GM18861 (cell line): Measurements from ENCODE around the gene ATP5PD.

Experiments used
- ATAC-seq: cut with Tn5 transposase; IDR thresholded peaks from one replicate; pipeline ENCODE4 v1.9.1; 2021; ENCODE audit not compliant: unreplicated experiment

Gene ATP5PD

DNA sequence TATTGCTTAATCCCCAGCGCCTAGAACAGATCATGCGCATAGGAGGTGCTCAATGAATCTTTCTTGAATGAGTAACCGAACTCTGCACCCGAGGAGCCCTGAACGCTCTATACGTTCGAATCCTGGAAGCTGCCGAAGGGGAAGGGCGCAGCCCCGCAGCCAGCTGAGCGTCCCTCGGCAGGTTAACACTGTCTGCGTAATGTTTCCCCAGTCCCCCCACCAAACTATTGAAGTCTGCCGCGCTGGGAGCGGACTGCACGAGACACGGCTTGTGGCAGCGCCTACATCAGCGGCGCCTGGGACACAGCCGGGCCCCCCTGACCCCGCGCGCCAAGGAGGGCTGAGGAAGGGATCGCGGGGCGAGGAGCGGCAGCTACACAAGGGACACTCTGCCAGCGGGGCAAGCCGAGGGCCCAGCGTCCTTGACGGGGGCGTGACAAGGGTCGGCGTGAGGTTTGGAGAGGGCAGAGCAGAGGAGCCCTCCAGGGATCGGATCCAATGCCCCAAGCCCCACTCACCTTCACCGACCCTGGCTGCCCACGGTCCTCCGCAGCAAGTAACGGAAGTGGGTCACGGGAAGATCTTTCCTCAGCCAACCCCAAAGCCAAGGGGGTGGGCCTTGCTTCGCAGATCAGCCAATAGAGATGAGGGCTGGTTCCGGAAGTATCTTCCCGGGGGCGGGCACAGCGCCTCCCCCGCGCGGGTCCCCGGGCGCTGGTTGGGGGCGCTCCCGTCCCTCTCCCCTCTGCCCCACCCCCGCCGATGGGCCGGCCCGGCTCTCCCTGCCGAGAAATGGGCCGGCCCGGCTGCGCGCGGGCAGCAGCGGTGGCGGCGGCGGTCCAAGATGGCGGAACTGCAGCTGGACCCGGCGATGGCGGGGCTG, at the start of gene ATP5PD, which contains the start of gene KCTD2:
Gene ATP5PD, minus strand, starts transcription at position 563 of the 883 bp plus-strand sequence. CDS start 4,319 bp downstream, outside the sequence.
Gene KCTD2, plus strand, starts transcription at position 819 of the 883 bp plus-strand sequence. Its CDS starts 26 bp downstream, at position 845.
- peak; percentile 91 for ATAC-seq

DNA sequence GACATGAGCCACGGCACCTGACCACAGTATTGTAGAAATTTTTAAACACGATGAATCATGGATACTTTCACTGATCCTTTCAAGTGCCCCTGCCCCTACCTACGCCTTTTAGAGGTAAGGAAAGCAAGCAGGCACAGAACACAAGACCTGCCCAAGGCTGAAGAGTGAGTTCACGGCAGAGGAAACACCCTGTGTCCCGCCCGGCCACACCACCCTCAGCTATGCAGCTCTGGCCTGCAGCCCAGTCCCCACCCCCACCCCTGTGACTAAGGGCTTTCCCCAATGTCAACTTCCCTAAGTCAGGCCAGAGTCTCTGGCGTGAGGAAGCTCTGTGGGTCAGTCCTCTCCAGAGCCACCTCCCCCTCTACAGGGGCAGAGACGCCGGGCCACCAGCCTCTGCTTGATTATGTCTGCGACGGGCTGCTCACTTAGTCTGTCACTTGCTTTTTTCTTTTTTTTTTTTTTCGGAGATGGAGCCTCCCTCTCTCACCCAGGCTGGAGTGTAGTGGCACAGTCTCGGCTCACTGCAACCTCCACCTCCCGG, 49.4 kb upstream of the ATP5PD start:
- ATAC-seq: no peak

DNA sequence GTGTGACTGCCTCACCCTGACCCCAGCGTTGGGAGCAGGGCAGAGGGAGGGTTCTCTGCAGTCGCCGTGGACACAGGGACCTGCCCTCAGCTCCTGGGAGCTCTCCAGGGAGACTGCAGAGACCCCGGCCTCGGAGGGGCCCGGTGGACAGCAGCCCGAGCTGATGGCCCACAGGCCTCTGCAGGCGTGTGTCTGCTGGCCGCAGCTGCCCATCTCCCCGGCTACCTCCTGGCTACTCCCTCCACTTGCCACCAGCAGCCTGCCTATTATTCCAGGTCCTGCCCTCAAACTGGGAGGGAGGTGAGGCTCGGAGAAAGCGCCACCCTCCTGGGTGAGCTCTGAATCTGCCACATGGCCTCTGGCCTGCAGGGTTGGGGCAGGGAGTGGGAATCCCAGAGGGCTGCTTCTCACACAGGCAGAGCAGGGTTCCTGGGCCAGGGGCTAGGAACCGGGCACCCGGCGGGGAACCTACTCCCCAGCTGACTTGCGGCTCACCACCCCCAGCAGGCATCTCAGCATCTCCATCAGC, 48.2 kb upstream of the ATP5PD start:
- ATAC-seq: no peak

DNA sequence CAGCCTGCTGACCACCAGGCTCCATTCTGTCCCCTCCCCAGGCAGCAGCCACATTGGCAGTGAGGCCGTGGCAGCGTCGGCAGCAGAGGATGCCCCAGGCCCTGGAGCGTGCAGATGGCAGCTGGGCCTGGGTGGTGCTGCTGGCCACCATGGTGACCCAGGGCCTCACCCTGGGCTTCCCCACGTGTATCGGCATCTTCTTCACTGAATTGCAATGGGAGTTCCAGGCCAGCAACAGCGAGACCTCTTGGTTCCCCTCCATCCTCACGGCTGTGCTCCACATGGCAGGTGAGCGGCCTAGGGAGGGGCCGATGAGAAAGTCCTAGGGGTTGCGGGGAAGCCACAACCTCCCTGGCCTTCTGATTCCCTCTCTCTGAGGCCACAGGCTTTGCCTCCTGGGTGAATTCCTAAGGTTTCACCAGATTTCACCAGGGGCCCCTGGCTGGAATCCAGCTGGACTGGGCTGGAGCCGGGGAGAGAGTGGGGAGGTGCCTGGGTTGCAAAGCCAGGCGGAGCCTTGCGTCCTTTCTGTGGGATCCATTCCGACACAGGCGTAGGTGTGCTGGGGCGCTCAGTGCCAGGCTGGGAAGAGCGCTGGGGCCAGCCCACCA, 46.9 kb upstream of the ATP5PD start:
- no peak for ATAC-seq

DNA sequence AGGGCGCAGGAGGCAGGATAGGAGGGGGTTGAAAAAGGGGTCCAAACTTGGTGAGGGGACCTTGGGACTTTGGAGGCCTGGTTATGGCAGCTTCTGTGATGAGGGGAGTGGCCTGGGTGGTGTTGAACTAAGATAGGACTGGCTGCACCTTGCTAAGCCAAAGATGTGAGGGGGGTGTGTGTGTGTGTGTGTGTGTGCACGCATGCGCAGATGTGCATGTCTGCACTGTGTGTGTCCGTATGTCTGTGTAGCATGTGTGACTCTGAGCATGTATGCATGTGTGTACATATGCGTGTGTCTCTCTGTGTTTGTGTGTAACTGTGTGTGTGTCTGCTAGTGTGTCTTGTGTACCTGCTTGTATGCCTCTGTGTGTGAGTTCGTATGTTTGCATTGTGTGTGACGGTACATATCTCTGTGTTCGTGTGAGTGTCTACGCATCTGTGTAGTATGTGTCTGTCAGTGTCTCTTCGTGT, 45.1 kb upstream of the ATP5PD start:
- ATAC-seq: no peak

DNA sequence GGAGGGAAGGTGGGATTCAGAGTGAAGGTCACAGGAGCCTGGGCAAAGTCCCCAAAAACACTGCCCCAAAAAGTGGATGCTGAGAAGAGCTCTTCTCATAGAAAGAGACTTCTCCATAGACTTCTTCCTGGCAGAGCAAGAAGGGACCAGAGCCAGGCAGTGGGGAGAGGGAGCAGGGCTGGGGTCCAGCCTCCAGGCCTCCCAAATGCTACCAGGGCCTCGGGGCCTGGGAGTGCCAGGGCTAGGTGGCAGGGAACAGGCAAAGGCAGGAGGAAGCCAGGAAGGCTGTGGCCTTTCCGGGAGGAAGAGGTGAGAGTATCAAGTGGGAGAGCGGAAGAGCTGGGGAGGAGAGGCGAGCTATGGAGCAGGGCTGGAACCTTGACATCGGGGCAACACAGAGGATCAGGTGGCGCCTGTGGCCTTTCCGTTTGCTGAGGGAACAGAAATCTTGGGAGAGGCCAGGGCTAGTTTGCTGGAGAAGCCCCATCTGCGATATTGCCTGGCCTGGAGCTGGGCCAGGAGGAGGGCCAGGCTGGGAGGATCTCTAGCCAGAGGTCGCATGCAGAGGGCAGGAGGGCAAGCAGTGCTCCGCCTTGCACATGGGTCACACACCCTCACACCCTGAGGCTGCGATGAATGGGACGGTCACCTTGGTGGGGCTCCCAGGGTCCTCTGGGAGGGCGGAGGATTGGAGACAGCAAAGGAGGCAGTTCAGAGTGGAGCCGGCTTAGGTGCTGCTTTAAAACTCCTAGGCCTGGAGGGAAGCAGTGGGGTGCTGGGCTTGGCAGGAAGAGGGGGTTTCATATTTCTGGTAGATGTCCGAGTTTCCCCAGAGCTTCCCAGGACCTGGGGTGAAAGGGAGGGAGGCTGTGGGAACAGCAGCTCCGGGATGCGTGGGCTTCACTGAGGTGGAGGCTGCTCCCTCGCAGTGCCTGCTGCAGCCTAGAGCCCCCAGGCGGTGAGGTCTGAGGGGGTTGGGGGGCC, 44.4 kb upstream of the ATP5PD start:
- no peak for ATAC-seq

DNA sequence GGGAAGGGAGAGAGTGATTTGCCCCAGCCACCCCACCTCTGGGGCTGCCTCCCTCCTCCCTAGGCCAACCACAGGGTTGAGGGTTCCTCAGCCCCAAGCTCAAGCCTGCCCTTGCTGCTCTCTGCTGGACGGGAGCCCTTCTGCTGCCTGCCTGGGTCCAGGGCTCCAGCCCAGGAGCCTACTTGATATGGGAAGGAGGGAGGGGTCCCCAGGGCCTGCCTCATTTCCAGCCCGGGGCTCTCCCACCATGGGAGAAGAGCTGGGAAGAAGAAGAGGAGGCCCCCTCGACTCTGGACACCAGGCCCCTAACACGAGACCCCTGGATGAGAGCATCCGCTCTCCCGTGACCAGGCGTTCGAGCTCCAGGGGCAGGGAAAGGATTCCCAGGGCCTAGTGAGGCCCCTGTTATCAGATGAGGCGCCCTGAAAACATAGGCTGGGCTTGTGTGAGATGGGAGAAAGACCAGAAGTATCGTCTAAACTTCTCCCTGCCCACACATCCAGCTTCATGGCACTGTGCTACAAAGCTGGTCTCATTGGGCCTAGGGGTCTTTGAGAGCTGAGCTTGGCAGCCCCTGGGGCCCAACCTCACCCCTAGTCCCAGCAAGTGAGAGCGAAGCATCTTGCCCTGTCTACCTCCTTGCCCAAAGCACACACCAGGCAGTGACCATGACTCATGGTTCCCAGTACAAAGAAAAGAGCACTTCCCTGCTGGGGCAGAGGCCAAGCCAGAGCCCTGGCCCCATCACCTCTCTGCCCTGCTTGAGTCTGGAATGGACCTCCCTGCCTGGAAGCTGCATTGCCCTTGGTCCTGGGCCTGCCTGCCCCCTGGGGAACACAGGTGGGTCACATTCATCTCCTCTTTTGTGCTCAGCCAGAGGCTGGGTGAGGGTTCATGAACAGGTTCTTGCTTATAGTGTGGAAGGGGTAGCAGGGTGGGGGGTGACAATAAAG, 42.0 kb upstream of the ATP5PD start:
- no peak for ATAC-seq

DNA sequence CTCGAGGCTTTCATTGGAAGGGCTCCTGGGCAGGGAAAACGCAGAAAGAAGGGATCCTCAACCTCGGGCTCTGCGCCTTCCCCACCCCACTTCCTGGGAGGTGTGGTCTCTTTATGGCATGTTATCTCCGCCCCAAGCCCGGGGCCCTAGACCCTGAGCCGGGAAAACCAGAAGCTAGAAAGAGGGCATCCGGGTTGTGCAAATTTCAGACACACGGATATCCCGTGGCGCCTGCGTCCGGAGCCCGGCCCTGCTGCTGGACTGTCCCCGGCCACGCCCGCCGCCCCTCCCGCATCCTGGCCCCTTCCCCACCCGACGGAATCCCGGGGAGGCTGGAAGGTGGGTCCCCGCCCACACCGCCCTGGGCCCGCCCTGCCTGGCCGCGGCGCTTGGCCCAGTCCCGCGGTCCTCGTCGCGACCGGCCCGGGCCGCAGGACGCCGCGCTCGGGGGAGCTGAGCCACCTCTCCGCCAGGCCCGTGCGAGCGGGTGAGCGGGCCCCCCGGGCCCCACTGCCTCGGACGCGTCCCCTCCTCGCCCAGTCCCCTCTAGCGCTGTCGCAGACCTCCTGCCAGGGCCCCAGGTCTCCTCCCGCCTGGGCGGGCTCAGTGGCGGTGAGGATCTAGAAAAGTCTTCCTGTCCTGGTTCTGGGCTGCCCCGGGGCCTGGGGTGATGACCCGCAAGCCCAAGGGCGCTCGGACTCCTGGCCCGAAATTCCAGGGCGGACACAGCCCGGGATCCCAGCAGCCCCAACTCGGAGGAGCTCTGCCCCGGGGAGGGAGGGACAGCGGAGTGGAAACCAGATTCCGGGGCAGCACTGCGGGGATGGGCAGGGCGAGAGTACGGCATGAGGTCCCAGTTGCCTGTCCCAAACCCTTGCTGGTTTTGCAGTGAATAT, 41.0 kb upstream of the ATP5PD start, which contains the start of gene SLC16A5:
Gene SLC16A5, plus strand, starts transcription at position 397 of the 896 bp plus-strand sequence. CDS start 5,683 bp downstream, outside the sequence.
- no peak for ATAC-seq

DNA sequence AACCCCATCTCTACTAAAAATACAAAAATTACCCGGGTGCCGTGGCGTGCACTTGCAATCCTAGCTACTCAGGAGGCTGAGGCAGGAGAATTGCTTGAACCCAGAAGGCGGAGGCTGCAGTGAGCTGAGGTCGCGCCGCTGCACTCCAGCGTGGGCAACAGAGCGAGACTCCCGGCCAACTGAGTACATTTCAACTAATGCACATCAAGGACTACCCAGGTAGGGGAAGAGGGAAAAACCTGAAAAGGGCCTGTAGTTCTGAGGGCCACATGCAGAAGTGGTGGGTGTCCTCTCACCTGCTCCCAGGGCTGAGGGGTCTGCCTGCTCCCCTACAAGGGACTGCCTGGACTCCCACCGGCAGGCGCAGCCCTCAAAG, 40.4 kb upstream of the ATP5PD start:
- no peak for ATAC-seq

DNA sequence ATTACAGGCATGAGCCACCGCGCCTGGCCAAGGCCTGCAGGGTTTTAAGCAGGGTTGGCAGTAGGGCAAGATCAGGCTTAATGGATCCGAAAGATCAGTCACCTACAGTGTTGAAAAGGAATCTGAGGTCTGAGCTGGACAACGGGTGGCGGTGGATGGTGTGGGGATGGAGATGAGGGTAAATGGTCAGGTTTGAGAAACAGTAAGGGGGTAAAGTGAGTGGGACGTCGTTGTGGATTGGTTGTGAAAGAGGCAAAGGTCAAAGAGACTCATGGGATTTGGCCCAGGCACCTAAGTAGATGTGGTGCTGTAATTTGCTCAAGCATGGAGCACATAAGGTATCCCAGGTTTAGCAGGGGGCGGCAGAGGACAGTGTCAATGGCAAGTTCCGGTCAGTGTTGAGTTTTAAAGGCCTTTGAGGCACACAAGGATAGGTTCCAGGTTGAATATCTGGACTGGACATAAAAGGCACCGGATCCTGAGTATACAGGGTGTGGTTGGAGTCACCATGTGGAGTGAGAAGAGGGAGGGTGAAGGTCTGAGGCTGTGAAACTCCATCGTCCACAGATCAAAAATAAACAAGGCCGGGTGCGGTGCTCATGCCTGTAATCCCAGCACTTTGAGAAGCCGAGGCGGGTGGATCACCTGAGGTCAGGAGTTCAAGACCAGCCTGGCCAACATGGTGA, 39.9 kb upstream of the ATP5PD start:
- ATAC-seq: no peak

DNA sequence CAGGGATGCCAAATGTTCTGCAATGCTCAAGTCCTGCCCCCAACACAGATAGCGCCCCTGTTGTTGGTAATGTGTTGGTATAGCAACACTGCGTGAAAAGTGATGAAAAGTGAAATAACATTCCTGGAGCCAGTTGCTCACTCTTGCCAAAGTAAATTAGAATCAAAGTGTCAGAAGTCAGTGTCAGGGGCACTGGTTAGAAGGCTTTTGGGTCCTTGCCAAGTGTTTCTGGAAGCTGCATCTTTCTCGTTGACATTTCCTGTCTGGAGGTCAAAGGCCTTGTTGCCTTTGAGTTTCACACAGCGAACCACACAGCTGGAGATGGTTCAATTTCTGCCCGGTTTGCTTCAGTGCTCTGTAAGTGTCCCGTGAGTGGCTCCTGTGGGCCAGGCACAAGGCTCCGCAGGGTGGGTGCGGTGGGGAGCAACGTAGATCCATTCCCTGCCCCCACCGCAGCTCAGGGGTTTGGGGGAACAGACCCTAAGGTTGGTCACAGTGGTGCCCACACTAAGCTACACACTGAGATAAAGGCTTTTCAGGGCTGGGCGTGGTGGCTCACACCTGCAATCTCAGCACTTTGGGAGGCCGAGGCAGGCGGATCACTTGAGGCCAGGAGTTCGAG, 37.4 kb upstream of the ATP5PD start:
- ATAC-seq: no peak

DNA sequence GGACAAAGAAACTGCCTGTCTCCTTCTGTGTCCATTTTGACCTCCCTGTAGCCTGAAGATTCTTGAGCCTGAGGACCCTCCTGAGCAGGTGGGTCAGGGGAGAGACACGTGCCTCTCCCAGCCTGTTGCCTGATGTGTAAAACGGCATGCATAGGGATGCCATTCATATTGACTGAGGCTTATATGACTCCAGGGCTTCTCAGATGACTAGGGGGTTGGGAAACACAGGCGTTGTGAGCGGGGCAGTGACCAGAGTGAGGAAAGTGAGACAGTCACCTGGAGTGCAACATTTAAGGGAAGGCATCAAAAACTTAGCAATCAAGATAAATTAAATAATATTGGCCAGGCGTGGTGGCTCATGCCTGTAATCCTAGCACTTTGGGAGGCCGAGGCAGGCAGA, 35.9 kb upstream of the ATP5PD start:
- no peak for ATAC-seq

DNA sequence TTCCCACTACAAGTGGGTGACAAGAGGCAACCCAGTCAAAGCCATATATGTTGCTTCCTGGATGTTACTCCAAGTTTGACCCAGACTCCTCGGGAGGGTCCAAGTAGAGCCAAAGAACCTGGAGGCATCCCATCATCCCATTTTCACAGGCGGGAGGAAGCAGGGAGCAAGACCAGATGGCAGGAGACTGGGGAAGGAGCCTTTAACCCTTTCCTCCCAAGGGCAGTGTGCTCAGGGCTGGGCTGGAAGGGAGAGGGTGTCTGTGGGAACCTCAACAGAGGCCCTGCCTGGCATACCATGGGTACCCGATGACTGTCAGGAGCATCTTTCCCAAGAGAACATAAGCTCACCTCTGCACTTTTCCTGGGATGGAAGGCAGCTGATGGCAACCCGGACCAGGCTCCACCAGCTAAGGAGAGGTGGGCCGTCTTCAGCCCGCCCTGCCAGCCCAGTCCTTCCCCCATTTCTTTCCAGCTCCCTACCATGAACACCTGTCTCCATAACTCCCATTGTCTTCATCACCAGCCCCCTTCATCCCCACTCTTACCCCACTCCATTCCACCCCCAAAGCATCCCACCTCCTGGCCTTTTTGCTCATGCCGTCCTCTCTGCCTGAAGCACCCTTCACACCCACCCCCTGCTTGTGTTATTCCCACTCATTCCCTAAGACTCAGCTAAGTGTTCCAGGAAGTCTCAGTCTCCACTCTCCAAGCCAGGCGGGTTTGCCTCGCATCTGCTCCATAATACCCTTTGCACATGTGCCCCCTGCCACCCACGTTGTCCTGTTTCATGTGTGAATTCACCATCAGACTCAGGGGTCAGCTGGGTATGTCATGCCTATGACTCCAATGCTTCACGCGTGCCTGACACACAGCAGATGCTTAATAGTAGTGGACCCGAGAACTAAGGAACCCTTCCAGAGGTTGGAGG, 35.1 kb upstream of the ATP5PD start:
- no peak for ATAC-seq

DNA sequence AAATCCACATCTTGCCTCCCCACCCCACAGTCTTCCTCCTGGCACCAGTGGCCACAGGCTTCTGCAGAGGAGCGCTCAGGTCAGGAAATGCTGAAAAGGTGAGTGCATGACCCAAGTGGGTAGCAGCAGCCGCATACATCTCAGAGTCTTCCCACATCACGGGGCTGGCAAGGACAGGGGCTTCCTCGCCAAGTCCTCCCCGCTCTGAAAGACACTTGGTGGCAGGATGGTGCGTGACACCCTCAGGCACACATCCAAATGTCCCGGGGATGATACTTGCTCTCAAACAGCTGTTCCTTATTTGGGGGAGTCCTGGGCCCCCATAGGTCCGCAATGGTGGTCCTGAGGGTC, 32.2 kb upstream of the ATP5PD start:
- ATAC-seq: no peak

DNA sequence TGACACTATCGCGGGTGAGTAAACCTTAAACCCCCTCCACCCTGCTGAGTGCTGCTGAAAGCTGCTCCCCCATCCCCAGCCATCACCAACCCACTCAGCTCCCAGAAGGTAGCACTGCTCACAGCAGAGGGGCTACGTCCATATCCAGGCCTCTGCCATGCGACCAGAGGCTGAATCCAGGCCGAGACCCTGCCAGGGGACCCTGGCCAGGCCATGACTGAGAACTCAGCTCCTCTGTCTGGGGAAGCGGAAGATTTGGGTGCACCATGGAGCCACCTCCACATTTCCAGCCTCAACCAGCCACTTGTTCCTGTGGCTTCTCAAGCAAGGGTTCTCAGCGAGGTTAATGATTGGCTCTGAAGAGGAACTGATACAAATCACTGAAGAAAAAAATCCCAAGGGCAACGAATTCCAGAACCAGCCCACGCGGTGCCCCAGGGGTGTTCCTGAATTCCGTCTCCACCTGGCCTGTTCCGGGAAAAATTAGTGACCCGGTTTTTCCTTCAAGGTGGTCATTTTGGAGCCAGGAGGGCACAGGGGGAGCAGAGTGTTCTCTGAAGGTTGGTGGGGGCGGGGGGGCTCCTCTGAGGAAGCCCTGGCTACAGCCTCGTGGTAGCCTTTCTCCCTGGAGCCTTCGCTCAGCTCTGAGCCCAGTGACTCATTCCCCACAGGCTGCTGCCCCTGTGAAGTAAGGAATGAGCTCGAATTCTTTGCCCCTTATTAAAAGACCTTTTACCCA, 31.7 kb upstream of the ATP5PD start:
- no peak for ATAC-seq
